ENCODE data around the gene MRPL24. TPM values are rescaled to one million over a fixed set of nuclear protein-coding genes. Genes with fewer than 3 reads are reported as not detected.

Gene MRPL24
- total RNA-seq, 1 donor from 2014 or later = 65.8 TPM

- Mint-ChIP-seq H3K9me3 (no peaks in the 10 kb centered on the region), H3K27ac (no peak overlapping the region), H3K36me3 (ENCODE audit: low read depth) (no peaks in the 10 kb centered on the region), H3K4me1 (peaks cover 28% of the 10 kb centered on the region), H3K4me3 (no peak overlapping the region), H3K27me3 (peaks cover 35% of the 10 kb centered on the region)
- ATAC-seq (ENCODE audit: low read depth) (no peak), DNase-seq (no peak)
- intact Hi-C loops (cut with micrococcal nuclease) = no loop called here
- ChIA-PET POLR2A (interaction anchor here (1.4 kb wide), 1 partner anchor 24 kb away, joined by 3 read pairs; the partner anchor contains the start of gene METTL25B), CTCF (interaction anchor here (1.5 kb wide), 1 partner anchor 14 kb away, joined by 6 read pairs; no protein-coding TSS in a partner anchor)
- TF ChIP-seq CTCF (IDR thresholded peaks at IDR 0.05) = no peak
Measured at GRCh38 chr1:156703741-156704140, 37.1 kb downstream of the MRPL24 start.

GRCh38 chr1:156703336-156703735, 37.6 kb downstream of the MRPL24 start:
- peaks cover 36% of the 10 kb centered on the region for H3K27me3 Mint-ChIP-seq
- DNase-seq (no peak), ATAC-seq (ENCODE audit: low read depth) (no peak)
- H3K36me3 Mint-ChIP-seq (ENCODE audit: low read depth) = no peaks in the 10 kb centered on the region
- CTCF ChIA-PET = interaction anchor here (1.5 kb wide), 1 partner anchor 14 kb away, joined by 6 read pairs; no protein-coding TSS in a partner anchor
- peaks cover 28% of the 10 kb centered on the region for H3K4me1 Mint-ChIP-seq
- no peak for TF ChIP-seq CTCF (IDR thresholded peaks at IDR 0.05)
- H3K27ac Mint-ChIP-seq = no peak overlapping the region
- intact Hi-C loops (cut with micrococcal nuclease) = no loop called here
- no peak overlapping the region for H3K4me3 Mint-ChIP-seq
- H3K9me3 Mint-ChIP-seq = no peaks in the 10 kb centered on the region
- POLR2A ChIA-PET = no interaction called here

DNA sequence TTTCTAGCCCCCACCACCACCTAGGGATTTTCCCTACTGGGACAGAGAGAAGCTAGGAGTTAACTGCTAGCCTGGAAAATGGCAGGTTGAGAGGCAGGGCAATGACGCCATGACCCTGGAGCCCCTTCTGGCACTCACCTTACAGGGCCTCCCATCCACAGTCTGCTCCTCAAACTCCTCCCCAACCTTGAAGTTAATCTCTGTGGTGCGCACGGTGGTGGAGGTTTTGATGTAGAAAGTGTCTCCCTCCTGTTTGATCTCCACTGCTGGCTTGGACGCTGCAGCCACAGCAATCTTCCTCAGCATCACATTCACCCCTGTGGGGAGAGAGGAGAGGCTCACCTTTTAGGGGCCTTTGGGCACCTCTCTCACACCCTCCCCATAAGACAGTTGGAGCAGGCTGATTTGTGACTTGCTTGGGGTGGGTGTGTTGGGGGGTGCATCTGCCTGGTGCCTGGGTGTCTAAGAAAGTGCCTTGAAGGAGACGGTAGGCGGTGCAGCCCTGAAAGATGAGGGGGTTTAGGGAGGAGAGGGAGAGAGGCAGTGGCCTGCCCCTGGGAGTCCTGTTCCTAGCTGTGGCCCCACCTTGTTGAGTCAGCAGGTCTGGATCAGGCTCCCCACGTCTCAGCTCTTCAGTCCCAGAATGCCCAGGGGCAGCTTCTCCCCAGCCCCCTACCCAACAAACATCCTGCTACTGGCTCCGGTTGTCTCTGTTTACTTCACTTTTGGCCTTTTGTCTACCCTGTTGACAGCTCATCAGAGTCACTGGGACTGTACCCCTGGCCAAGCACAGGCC, 40.0 kb downstream of the MRPL24 start:
- CTCF ChIA-PET = interaction anchor here (1.0 to 1.5 kb wide), 4 partner anchors 10 to 25 kb away, joined by 3 read pairs; no protein-coding TSS in a partner anchor
- POLR2A ChIA-PET = no interaction called here
- Mint-ChIP-seq H3K4me3 (no peak overlapping the region), H3K27me3 (peaks cover 52% of the 10 kb centered on the region), H3K36me3 (ENCODE audit: low read depth) (no peaks in the 10 kb centered on the region), H3K9me3 (no peaks in the 10 kb centered on the region), H3K4me1 (peaks cover 18% of the 10 kb centered on the region), H3K27ac (no peak overlapping the region)
- intact Hi-C loops (cut with micrococcal nuclease) = no loop called here
- no peak for TF ChIP-seq CTCF (IDR thresholded peaks at IDR 0.05)
- ATAC-seq (ENCODE audit: low read depth) = no peak
- DNase-seq = no peak

GRCh38 chr1:156698995-156699394, 41.9 kb downstream of the MRPL24 start:
- no peak overlapping the region for H3K27ac Mint-ChIP-seq

More at GRCh38 chr1:156698995-156699394, 41.9 kb downstream of the MRPL24 start:
- ChIA-PET CTCF (interaction anchor here (1.7 kb wide), 1 partner anchor 9 kb away, joined by 5 read pairs; no protein-coding TSS in a partner anchor), POLR2A (no interaction called here)
- Mint-ChIP-seq H3K9me3 (no peaks in the 10 kb centered on the region), H3K4me3 (no peak overlapping the region), H3K27me3 (peaks cover 49% of the 10 kb centered on the region), H3K36me3 (ENCODE audit: low read depth) (no peaks in the 10 kb centered on the region), H3K4me1 (peaks cover 2% of the 10 kb centered on the region)
- TF ChIP-seq CTCF (IDR thresholded peaks at IDR 0.05) = no peak
- intact Hi-C loops (cut with micrococcal nuclease) = no loop called here
- ATAC-seq (ENCODE audit: low read depth) = no peak
- DNase-seq = no peak

Data from activated B cell treated with CpG ODN at 0.5 μM for 24 hours (primary cell).